ENCODE data around the gene TCHP. TPM values are rescaled to one million over a fixed set of nuclear protein-coding genes. Genes with fewer than 3 reads are reported as not detected.
"Not testable (repeated sequence)": the region's sequence is repeated elsewhere in the genome, so short reads cannot be mapped to it uniquely, and the experiment has no call there.

The TCHP gene
- polyA plus RNA-seq, 1 donor: 25.3 TPM

GRCh38 chr12:109879351-109880042, 20.6 kb upstream of the TCHP start:
- no peak for DNase-seq

DNA sequence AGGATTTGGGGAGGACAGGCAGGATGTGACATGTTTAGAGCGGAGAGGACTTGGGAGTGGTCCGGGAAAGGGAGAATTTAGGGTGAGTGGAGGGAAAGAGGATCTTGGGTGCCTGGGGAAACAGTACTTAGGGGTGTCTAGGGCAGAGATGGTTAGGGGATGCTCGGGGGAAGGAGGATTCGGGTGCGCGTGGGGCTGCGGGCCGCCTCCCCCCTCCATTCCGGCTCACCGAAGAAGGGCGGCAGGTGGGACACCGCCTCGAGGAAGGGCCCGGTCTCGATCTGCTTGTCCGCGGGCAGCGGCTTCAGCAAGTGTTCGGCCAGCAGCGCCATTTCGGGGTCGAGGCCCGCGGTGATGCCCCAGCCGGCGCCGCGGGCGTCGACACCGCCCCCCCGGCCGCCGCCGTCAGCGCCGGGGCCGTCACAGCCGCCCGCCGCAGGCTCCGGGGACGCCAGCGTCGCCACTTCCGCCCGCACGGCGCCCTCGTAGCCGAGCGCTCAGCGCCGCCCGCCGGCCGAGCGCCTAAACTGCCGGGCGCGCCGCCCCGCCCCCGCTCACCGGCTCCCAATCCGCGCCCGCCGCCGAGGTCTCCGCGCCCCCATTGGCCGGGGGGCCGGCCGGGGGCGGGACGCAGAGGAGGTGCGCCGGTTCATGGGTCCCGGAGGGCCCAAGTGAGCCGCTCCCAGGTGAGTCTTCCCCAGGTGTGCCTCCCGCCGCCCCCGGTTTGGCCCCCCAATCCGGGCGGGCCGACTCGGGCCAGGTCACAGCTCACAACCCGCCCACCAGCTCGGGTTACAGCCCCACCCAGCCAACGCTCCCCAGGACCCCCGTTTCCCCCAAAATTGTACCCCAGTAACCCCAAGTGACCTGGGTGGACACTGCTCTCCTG, 19.8 kb upstream of the TCHP start, which contains the start of gene GLTP:
GLTP (minus strand) TSS at position 499 of the 889 bp plus-strand sequence; CDS start at position 332, 167 bp downstream.
- peak; percentile 93 for DNase-seq

DNA sequence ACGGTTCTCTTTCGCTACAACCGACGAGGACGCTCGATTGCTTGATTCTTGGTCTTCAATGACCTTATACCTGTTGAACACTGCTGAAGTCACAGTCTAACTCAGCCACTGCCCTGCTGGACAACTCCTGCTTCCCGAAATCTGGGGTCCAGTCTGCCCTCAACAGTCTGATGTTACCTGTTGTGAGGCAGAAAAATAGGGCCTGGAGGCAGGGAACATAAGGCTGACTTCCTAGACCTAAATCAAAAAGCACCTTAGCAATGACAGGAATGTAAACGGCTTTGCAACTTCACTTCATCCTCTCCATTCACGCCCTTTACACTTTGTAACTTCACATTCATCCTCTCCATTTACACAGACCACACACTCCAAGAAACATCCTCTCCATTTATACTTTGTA, 19.1 kb upstream of the TCHP start:
- no peak for DNase-seq

GRCh38 chr12:109881752-109882151, 18.3 kb upstream of the TCHP start:
- DNase-seq: no peak

GRCh38 chr12:109883461-109883860, 16.6 kb upstream of the TCHP start:
- DNase-seq: no peak

DNA sequence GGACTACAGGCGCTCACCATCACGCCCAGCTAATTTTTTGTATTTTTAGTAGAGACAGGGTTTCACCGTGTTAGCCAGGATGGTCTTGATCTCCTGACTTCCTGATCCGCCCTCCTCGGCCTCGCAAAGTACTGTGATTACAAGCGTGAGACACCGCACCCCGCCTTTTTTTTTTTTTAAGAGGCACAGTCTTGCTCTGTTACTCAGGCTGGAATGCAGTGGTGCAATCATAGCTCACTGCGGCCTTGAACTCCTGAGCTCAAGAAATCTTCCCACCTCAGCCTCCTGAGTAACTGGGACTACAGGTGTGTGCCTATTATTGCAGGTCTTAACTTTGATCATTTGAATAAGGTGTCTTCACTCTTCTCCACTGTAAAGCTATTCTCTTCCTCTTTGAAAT, 14.5 kb upstream of the TCHP start:
- no peak for DNase-seq

GRCh38 chr12:109888179-109889020, 11.7 kb upstream of the TCHP start:
- DNase-seq: no peak

- DNase-seq: no peak
Observed at GRCh38 chr12:109890620-109891170, 9.4 kb upstream of the TCHP start.

GRCh38 chr12:109891731-109892130, 8.3 kb upstream of the TCHP start:
- not testable (repeated sequence) for DNase-seq

GRCh38 chr12:109892165-109892715, 7.8 kb upstream of the TCHP start:
- no peak for DNase-seq

- no peak for DNase-seq
Observed at GRCh38 chr12:109892748-109893147, 7.3 kb upstream of the TCHP start.

DNA sequence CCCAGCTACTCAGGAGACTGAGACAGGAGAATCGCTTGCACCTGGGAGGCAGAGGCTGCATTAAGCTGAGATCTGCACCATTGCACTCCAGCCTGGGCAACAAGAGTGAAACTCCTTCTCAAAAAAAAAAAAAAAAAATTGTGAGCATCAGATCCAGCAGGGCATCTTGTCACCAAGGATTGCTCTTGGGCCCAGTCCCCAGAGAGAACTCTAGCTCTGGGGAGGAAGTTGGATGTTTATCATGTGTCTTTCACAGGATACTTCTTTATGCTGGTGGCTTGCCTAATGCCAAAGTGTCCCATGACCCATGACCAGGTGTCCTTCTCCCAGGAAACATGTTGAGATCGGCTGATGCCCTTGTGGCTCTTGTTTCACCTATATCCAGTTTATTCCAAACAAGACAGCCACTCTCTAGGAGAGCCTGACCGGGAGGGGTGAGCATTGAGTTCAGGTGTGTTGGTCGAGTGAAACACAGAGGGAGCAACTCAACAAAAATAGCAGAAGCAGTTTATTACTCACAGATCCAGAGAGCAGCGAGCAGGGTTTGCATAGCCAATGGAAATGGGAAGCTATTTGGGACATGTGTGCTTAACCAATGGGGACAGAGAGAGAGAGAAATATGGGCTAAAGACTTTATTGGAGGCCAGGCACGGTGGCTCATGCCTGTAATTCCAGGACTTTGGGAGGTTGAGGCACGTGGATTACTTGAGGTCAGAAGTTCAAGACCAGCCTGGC, 6.6 kb upstream of the TCHP start:
- DNase-seq: no peak

GRCh38 chr12:109894939-109895338, 5.1 kb upstream of the TCHP start:
- no peak for DNase-seq

GRCh38 chr12:109896188-109896587, 3.9 kb upstream of the TCHP start:
- DNase-seq: no peak

GRCh38 chr12:109897029-109897428, 3.0 kb upstream of the TCHP start:
- no peak for DNase-seq

- not testable (repeated sequence) for DNase-seq
Observed at GRCh38 chr12:109899345-109899744, 729 bp upstream of the TCHP start.

DNA sequence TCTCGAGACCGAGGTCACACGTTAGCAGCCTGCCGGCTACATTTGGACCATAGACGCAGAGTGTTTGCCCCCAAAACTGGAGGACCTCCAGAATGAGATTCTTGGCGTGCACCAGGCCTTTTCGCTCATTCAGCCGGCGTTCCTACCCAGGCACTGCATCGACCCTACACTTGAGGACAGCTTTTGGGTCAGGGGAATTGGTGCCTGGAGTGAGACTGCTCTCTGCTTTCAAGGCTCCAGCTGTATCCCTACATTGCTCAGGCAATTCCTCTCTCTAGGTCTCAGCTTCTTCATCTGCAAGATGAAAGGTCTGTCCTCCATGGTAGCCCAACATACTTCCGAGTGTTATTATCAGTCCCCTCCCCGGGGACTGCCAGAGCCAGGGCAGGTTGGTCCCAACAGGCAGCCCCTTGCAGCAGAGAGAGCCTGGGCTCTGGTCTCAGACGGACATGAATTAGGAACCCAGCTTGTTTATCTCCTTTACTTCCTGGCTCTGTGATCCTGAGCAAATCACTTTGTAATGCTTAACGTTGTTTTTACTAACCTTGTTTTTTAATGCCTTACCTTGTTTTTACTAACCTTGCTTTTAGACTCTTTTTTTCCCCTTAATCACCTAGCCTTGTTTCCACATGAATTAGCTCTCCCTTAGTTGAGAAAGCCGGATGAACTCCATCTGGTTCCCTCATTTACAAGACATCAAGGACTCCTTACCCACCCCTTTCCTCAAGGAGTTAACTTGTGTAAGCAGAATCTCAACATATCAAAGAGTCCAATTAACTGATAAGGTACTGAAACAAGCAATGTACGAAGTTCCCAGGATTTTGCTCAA, 892 bp downstream of the TCHP start:
- no peak for DNase-seq

- DNase-seq: no peak
Observed at GRCh38 chr12:109902891-109903418, 2.9 kb downstream of the TCHP start.

GRCh38 chr12:109905301-109905700, 5.2 kb downstream of the TCHP start:
- DNase-seq: no peak
